T-helper 1 cell (primary cell): Measurements from ENCODE around the gene ZNF236.

Experiments
- DNase-seq, 5 donors: peaks; one replicate each; pipeline ENCODE4 v3.0.0-alpha.2; 2012 to 2020

Gene ZNF236

GRCh38 chr18:76821875-76822505 is 367 bp upstream of the ZNF236 start:
- DNase-seq: peak; percentile 51 to 69 (median 57)

GRCh38 chr18:76823161-76823538 is 793 bp downstream of the ZNF236 start:
- DNase-seq: no peak

GRCh38 chr18:76823587-76824011 is 1.2 kb downstream of the ZNF236 start:
- no peak for DNase-seq

- DNase-seq: no peak
Measured at GRCh38 chr18:76824145-76824676, 1.9 kb downstream of the ZNF236 start.

- no peak for DNase-seq
Measured at GRCh38 chr18:76824754-76825153, 2.4 kb downstream of the ZNF236 start.

- DNase-seq: no peak
Measured at GRCh38 chr18:76827205-76828200, 5.1 kb downstream of the ZNF236 start.

- DNase-seq: no peak
Measured at GRCh38 chr18:76834379-76834778, 12.0 kb downstream of the ZNF236 start.

- no peak for DNase-seq
Measured at GRCh38 chr18:76835380-76835779, 13.0 kb downstream of the ZNF236 start.

- no peak for DNase-seq
Measured at GRCh38 chr18:76837071-76837470, 14.7 kb downstream of the ZNF236 start.

- no peak for DNase-seq
Measured at GRCh38 chr18:76838182-76838581, 15.8 kb downstream of the ZNF236 start.

GRCh38 chr18:76839086-76839794 is 16.9 kb downstream of the ZNF236 start:
- DNase-seq: no peak

GRCh38 chr18:76842837-76843530 is 20.6 kb downstream of the ZNF236 start:
- no peak for DNase-seq

- no peak for DNase-seq
Measured at GRCh38 chr18:76844144-76844543, 21.8 kb downstream of the ZNF236 start.

GRCh38 chr18:76844742-76845477 is 22.6 kb downstream of the ZNF236 start:
- no peak for DNase-seq

GRCh38 chr18:76846217-76846616 is 23.9 kb downstream of the ZNF236 start:
- DNase-seq: no peak

- no peak for DNase-seq
Measured at GRCh38 chr18:76847916-76848315, 25.6 kb downstream of the ZNF236 start.

GRCh38 chr18:76850112-76850511 is 27.8 kb downstream of the ZNF236 start:
- DNase-seq: no peak

- DNase-seq: no peak
Measured at GRCh38 chr18:76855594-76855993, 33.2 kb downstream of the ZNF236 start.

GRCh38 chr18:76857476-76857875 is 35.1 kb downstream of the ZNF236 start:
- no peak for DNase-seq

- peak in 1 of 5 donors; percentile 59 for DNase-seq
Measured at GRCh38 chr18:76859474-76860339, 37.4 kb downstream of the ZNF236 start.

GRCh38 chr18:76860411-76860810 is 38.1 kb downstream of the ZNF236 start:
- no peak for DNase-seq
